ENCODE results near the gene PIGN. TPM values are rescaled to one million over a fixed set of nuclear protein-coding genes. Genes with fewer than 3 reads are reported as not detected.

Gene PIGN
- total and polyA plus RNA-seq, 2 donors (not counting 1 experiment from before 2014, with no cell fraction given) = 2.7 to 37.3 TPM

- H3K27me3 Mint-ChIP-seq = no peaks in the 10 kb centered on the region
- Histone ChIP-seq H4K20me1 (ENCODE audit: control insufficient read depth, insufficient read depth, low read length, poor library complexity, severe bottlenecking) (no peaks in the 10 kb centered on the region), H3K4me3 (ENCODE audit: control extremely low read depth in 1 of 5, extremely low read depth in 1 of 5, insufficient read depth in 1 of 5, low read depth in 2 of 5, low read length in 4 of 5) (no peak overlapping the region), H3K36me3 (replicated peaks in 1 of 2; ENCODE audit: control extremely low read depth in 1 of 2, control insufficient read depth in 1 of 2, extremely low read depth in 1 of 2, insufficient read depth in 2 of 2, low read length in 1 of 2) (no peaks in the 10 kb centered on the region), H3K27me3 (replicated peaks in 1 of 4; ENCODE audit: control extremely low read depth in 1 of 4, control insufficient read depth in 3 of 4, insufficient read depth in 4 of 4, low read length in 3 of 4) (no peaks in the 10 kb centered on the region), H3K4me2 (replicated peaks; ENCODE audit: low read depth, low read length, poor library complexity, severe bottlenecking) (no peak overlapping the region), H3K9me3 (ENCODE audit: control extremely low read depth in 1 of 3, control insufficient read depth in 2 of 3, insufficient read depth in 1 of 3, low read length in 2 of 3) (no peaks in the 10 kb centered on the region), H3K79me2 (ENCODE audit: control insufficient read depth, insufficient read depth, low read length) (no peaks in the 10 kb centered on the region), H3K27ac (ENCODE audit: low read length in 2 of 2) (no peak overlapping the region), H2AFZ (ENCODE audit: insufficient read depth, low read depth, low read length, poor library complexity, severe bottlenecking) (no peak overlapping the region), H3K9ac (ENCODE audit: low read length) (no peak overlapping the region), H3K4me1 (ENCODE audit: control insufficient read depth in 2 of 2, insufficient read depth in 2 of 2, low read length in 2 of 2) (no peaks in the 10 kb centered on the region)
- WGBS (ENCODE audit: insufficient coverage) = no CpG with 5 or more reads among the region's 2 CpGs
- TF ChIP-seq EZH2 (IDR thresholded peaks at IDR 0.05; ENCODE audit: borderline replicate concordance, insufficient read depth, low read depth, low read length, poor library complexity, severe bottlenecking) (no peak), CTCF (IDR thresholded peaks at IDR 0.05) (no peak)
- CTCF ChIA-PET = interaction anchor here (0.6 kb wide), 1 partner anchor 1922 kb away, joined by 3 read pairs; no protein-coding TSS in a partner anchor
- no peak overlapping the region for H3K27ac Mint-ChIP-seq
- POLR2A ChIA-PET = no interaction called here
- DNase-seq (no peak), ATAC-seq (ENCODE audit: low read depth) (no peak)
- H3K4me1 Mint-ChIP-seq = no peaks in the 10 kb centered on the region
- intact Hi-C loops (cut with micrococcal nuclease) = no loop called here
- no peak overlapping the region for H3K4me3 Mint-ChIP-seq
- peaks cover 5% of the 10 kb centered on the region for H3K9me3 Mint-ChIP-seq (ENCODE audit: insufficient read depth)
Observed at GRCh38 chr18:62054929-62055498, 131.8 kb downstream of the PIGN start.

GRCh38 chr18:62048279-62048678 is 138.6 kb downstream of the PIGN start:
- no peaks in the 10 kb centered on the region for H3K27me3 Mint-ChIP-seq
- Histone ChIP-seq H3K4me1 (ENCODE audit: control insufficient read depth in 2 of 2, insufficient read depth in 2 of 2, low read length in 2 of 2) (no peaks in the 10 kb centered on the region), H3K79me2 (ENCODE audit: control insufficient read depth, insufficient read depth, low read length) (no peaks in the 10 kb centered on the region), H3K4me2 (replicated peaks; ENCODE audit: low read depth, low read length, poor library complexity, severe bottlenecking) (no peak overlapping the region), H3K27ac (ENCODE audit: low read length in 2 of 2) (no peak overlapping the region), H2AFZ (ENCODE audit: insufficient read depth, low read depth, low read length, poor library complexity, severe bottlenecking) (no peak overlapping the region), H3K4me3 (ENCODE audit: control extremely low read depth in 1 of 5, extremely low read depth in 1 of 5, insufficient read depth in 1 of 5, low read depth in 2 of 5, low read length in 4 of 5) (no peak overlapping the region), H3K9me3 (ENCODE audit: control extremely low read depth in 1 of 3, control insufficient read depth in 2 of 3, insufficient read depth in 1 of 3, low read length in 2 of 3) (peaks cover 0 to 4% (median 0%) of the 10 kb centered on the region in 3 donors), H3K36me3 (replicated peaks in 1 of 2; ENCODE audit: control extremely low read depth in 1 of 2, control insufficient read depth in 1 of 2, extremely low read depth in 1 of 2, insufficient read depth in 2 of 2, low read length in 1 of 2) (no peaks in the 10 kb centered on the region), H3K27me3 (replicated peaks in 1 of 4; ENCODE audit: control extremely low read depth in 1 of 4, control insufficient read depth in 3 of 4, insufficient read depth in 4 of 4, low read length in 3 of 4) (no peaks in the 10 kb centered on the region), H3K9ac (ENCODE audit: low read length) (no peak overlapping the region), H4K20me1 (ENCODE audit: control insufficient read depth, insufficient read depth, low read length, poor library complexity, severe bottlenecking) (no peaks in the 10 kb centered on the region)
- H3K4me3 Mint-ChIP-seq = no peak overlapping the region
- POLR2A ChIA-PET = no interaction called here
- intact Hi-C loops (cut with micrococcal nuclease) = no loop called here
- no peaks in the 10 kb centered on the region for H3K4me1 Mint-ChIP-seq
- CTCF ChIA-PET = no interaction called here
- DNase-seq (no peak), ATAC-seq (ENCODE audit: low read depth) (no peak)
- TF ChIP-seq CTCF (IDR thresholded peaks at IDR 0.05) (no peak), EZH2 (IDR thresholded peaks at IDR 0.05; ENCODE audit: borderline replicate concordance, insufficient read depth, low read depth, low read length, poor library complexity, severe bottlenecking) (no peak)
- no peak overlapping the region for H3K27ac Mint-ChIP-seq
- peaks cover 6% of the 10 kb centered on the region for H3K9me3 Mint-ChIP-seq (ENCODE audit: insufficient read depth)
- WGBS (ENCODE audit: insufficient coverage) = no CpG with 5 or more reads among the region's 1 CpG

Measured in B cell (primary cell).